ENCODE data around the gene MOXD1.

Gene MOXD1

GRCh38 chr6:132390017-132390416 lies 11.3 kb downstream of the MOXD1 start:
- Histone ChIP-seq H3K9ac (ENCODE audit: low read depth, low read length) (no peak overlapping the region), H3K36me3 (ENCODE audit: insufficient read depth, low read length) (no peaks in the 10 kb centered on the region), H3K9me3 (ENCODE audit: control insufficient read depth, insufficient read depth, low read length) (no peaks in the 10 kb centered on the region; the same call in 1 of the 2 replicates), H3K4me1 (ENCODE audit: insufficient read depth, low read length) (peaks cover 11% of the 10 kb centered on the region; the same call in 1 of the 2 replicates)

GRCh38 chr6:132388291-132388690 lies 13.0 kb downstream of the MOXD1 start:
- Histone ChIP-seq H3K4me1 (ENCODE audit: insufficient read depth, low read length) (peaks cover 11% of the 10 kb centered on the region; the same call in 1 of the 2 replicates), H3K36me3 (ENCODE audit: insufficient read depth, low read length) (no peaks in the 10 kb centered on the region), H3K9me3 (ENCODE audit: control insufficient read depth, insufficient read depth, low read length) (no peaks in the 10 kb centered on the region), H3K9ac (ENCODE audit: low read depth, low read length) (no peak overlapping the region)

GRCh38 chr6:132382630-132383175 lies 18.6 kb downstream of the MOXD1 start:
- H3K36me3 ChIP-seq (ENCODE audit: insufficient read depth, low read length), result no peaks in the 10 kb centered on the region
- H3K9ac ChIP-seq (ENCODE audit: low read depth, low read length), result no peak overlapping the region
- no peaks in the 10 kb centered on the region for H3K4me1 ChIP-seq (ENCODE audit: insufficient read depth, low read length)
- no peaks in the 10 kb centered on the region; the same call in 1 of the 2 replicates for H3K9me3 ChIP-seq (ENCODE audit: control insufficient read depth, insufficient read depth, low read length)

- no peaks in the 10 kb centered on the region; the same call in 1 of the 2 replicates for H3K9me3 ChIP-seq (ENCODE audit: control insufficient read depth, insufficient read depth, low read length)
- no peaks in the 10 kb centered on the region for H3K4me1 ChIP-seq (ENCODE audit: insufficient read depth, low read length)
Measured at GRCh38 chr6:132381381-132381780, 19.9 kb downstream of the MOXD1 start.

GRCh38 chr6:132380358-132381029 lies 20.8 kb downstream of the MOXD1 start:
- no peaks in the 10 kb centered on the region for H3K36me3 ChIP-seq (ENCODE audit: insufficient read depth, low read length)

More at GRCh38 chr6:132381381-132381780, 19.9 kb downstream of the MOXD1 start:
- Histone ChIP-seq H3K36me3 (ENCODE audit: insufficient read depth, low read length) (no peaks in the 10 kb centered on the region), H3K9ac (ENCODE audit: low read depth, low read length) (no peak overlapping the region)

GRCh38 chr6:132369526-132369925 lies 31.7 kb downstream of the MOXD1 start:
- Histone ChIP-seq H3K9me3 (ENCODE audit: control insufficient read depth, insufficient read depth, low read length) (no peaks in the 10 kb centered on the region), H3K9ac (ENCODE audit: low read depth, low read length) (no peak overlapping the region), H3K36me3 (ENCODE audit: insufficient read depth, low read length) (no peaks in the 10 kb centered on the region), H3K4me1 (ENCODE audit: insufficient read depth, low read length) (no peaks in the 10 kb centered on the region; the same call in 1 of the 2 replicates)

More at GRCh38 chr6:132380358-132381029, 20.8 kb downstream of the MOXD1 start:
- Histone ChIP-seq H3K9ac (ENCODE audit: low read depth, low read length) (no peak overlapping the region), H3K9me3 (ENCODE audit: control insufficient read depth, insufficient read depth, low read length) (no peaks in the 10 kb centered on the region; the same call in 1 of the 2 replicates), H3K4me1 (ENCODE audit: insufficient read depth, low read length) (no peaks in the 10 kb centered on the region)

GRCh38 chr6:132368916-132369481 lies 32.3 kb downstream of the MOXD1 start:
- Histone ChIP-seq H3K9me3 (ENCODE audit: control insufficient read depth, insufficient read depth, low read length) (no peaks in the 10 kb centered on the region), H3K36me3 (ENCODE audit: insufficient read depth, low read length) (no peaks in the 10 kb centered on the region), H3K4me1 (ENCODE audit: insufficient read depth, low read length) (no peaks in the 10 kb centered on the region; the same call in 1 of the 2 replicates), H3K9ac (ENCODE audit: low read depth, low read length) (no peak overlapping the region)

GRCh38 chr6:132365281-132365907 lies 35.9 kb downstream of the MOXD1 start:
- no peak overlapping the region for H3K9ac ChIP-seq (ENCODE audit: low read depth, low read length)
- no peaks in the 10 kb centered on the region; the same call in 1 of the 2 replicates for H3K36me3 ChIP-seq (ENCODE audit: insufficient read depth, low read length)
- no peaks in the 10 kb centered on the region for H3K9me3 ChIP-seq (ENCODE audit: control insufficient read depth, insufficient read depth, low read length)
- H3K4me1 ChIP-seq (ENCODE audit: insufficient read depth, low read length), result no peaks in the 10 kb centered on the region; the same call in 1 of the 2 replicates

GRCh38 chr6:132364306-132365074 lies 36.8 kb downstream of the MOXD1 start:
- Histone ChIP-seq H3K36me3 (ENCODE audit: insufficient read depth, low read length) (no peaks in the 10 kb centered on the region; the same call in 1 of the 2 replicates), H3K9ac (ENCODE audit: low read depth, low read length) (no peak overlapping the region), H3K9me3 (ENCODE audit: control insufficient read depth, insufficient read depth, low read length) (no peaks in the 10 kb centered on the region), H3K4me1 (ENCODE audit: insufficient read depth, low read length) (no peaks in the 10 kb centered on the region; the same call in 1 of the 2 replicates)

GRCh38 chr6:132362442-132363185 lies 38.7 kb downstream of the MOXD1 start:
- no peaks in the 10 kb centered on the region; the same call in 1 of the 2 replicates for H3K36me3 ChIP-seq (ENCODE audit: insufficient read depth, low read length)
- no peak overlapping the region for H3K9ac ChIP-seq (ENCODE audit: low read depth, low read length)
- H3K9me3 ChIP-seq (ENCODE audit: control insufficient read depth, insufficient read depth, low read length), result no peaks in the 10 kb centered on the region
- H3K4me1 ChIP-seq (ENCODE audit: insufficient read depth, low read length), result no peaks in the 10 kb centered on the region; the same call in 1 of the 2 replicates

- Histone ChIP-seq H3K9ac (ENCODE audit: low read depth, low read length) (no peak overlapping the region), H3K36me3 (ENCODE audit: insufficient read depth, low read length) (no peaks in the 10 kb centered on the region; the same call in 1 of the 2 replicates), H3K9me3 (ENCODE audit: control insufficient read depth, insufficient read depth, low read length) (no peaks in the 10 kb centered on the region), H3K4me1 (ENCODE audit: insufficient read depth, low read length) (no peaks in the 10 kb centered on the region; the same call in 1 of the 2 replicates)
Measured at GRCh38 chr6:132361101-132361500, 40.2 kb downstream of the MOXD1 start.

- Histone ChIP-seq H3K9ac (ENCODE audit: low read depth, low read length) (no peak overlapping the region), H3K36me3 (ENCODE audit: insufficient read depth, low read length) (no peaks in the 10 kb centered on the region; the same call in 1 of the 2 replicates), H3K9me3 (ENCODE audit: control insufficient read depth, insufficient read depth, low read length) (no peaks in the 10 kb centered on the region; the same call in 1 of the 2 replicates), H3K4me1 (ENCODE audit: insufficient read depth, low read length) (no peaks in the 10 kb centered on the region)
Measured at GRCh38 chr6:132359886-132360285, 41.4 kb downstream of the MOXD1 start.

GRCh38 chr6:132357120-132357519 lies 44.2 kb downstream of the MOXD1 start:
- H3K36me3 ChIP-seq (ENCODE audit: insufficient read depth, low read length), result no peaks in the 10 kb centered on the region
- no peak overlapping the region for H3K9ac ChIP-seq (ENCODE audit: low read depth, low read length)
- H3K4me1 ChIP-seq (ENCODE audit: insufficient read depth, low read length), result no peaks in the 10 kb centered on the region
- no peaks in the 10 kb centered on the region; the same call in 1 of the 2 replicates for H3K9me3 ChIP-seq (ENCODE audit: control insufficient read depth, insufficient read depth, low read length)

Measured in ES-I3 (cell line).